GM23248 (cell line): ENCODE measurements around the gene MED9. TPM values are rescaled to one million over a fixed set of nuclear protein-coding genes. Genes with fewer than 3 reads are reported as not detected.

Source experiments
- DNase-seq: peaks from one replicate; pipeline ENCODE4 v3.0.0-alpha.2; 2015
- H2AFZ ChIP-seq: fragments of 200-600 bp; sonication (generic); 2 replicates; pipeline ENCODE4 v1.6.1; 2016; ENCODE audit warnings: antibody characterized with exemption
- H3F3A ChIP-seq: fragments of 200-600 bp; sonication (generic); 2 replicates; pipeline ENCODE4 v1.6.1; 2016; ENCODE audit warnings: mild to moderate bottlenecking, antibody characterized with exemption, mixed run types; ENCODE audit not compliant: insufficient read depth
- H3K27ac ChIP-seq: fragments of 200-600 bp; sonication (generic); 2 replicates; pipeline ENCODE4 v1.5.1; 2016; ENCODE audit warnings: mild to moderate bottlenecking
- H3K27me3 ChIP-seq: fragments of 200-600 bp; sonication (generic); replicated peaks from 2 replicates; pipeline ENCODE4 v1.6.1; 2016; ENCODE audit warnings: mild to moderate bottlenecking; ENCODE audit not compliant: insufficient read depth
- H3K36me3 ChIP-seq: fragments of 200-600 bp; sonication (generic); 2 replicates; pipeline ENCODE4 v1.6.1; 2016; ENCODE audit warnings: low read depth, mild to moderate bottlenecking
- H3K4me1 ChIP-seq: fragments of 200-600 bp; sonication (generic); 2 replicates; pipeline ENCODE4 v1.6.1; 2016; ENCODE audit warnings: mild to moderate bottlenecking; ENCODE audit not compliant: insufficient read depth
- H3K4me2 ChIP-seq: fragments of 200-600 bp; sonication (generic); one replicate; pipeline ENCODE4 v1.6.1; 2016; ENCODE audit warnings: mild to moderate bottlenecking; ENCODE audit not compliant: unreplicated experiment
- H3K4me3 ChIP-seq: fragments of 200-600 bp; sonication (generic); 2 replicates; pipeline ENCODE4 v1.5.1; 2016; ENCODE audit warnings: mild to moderate bottlenecking
- H3K79me2 ChIP-seq: fragments of 200-600 bp; sonication (generic); 2 replicates; pipeline ENCODE4 v1.6.1; 2016; ENCODE audit warnings: mild to moderate bottlenecking; ENCODE audit not compliant: insufficient read depth
- H3K9ac ChIP-seq: fragments of 200-600 bp; sonication (generic); 2 replicates; pipeline ENCODE4 v1.6.1; 2016; ENCODE audit warnings: mild to moderate bottlenecking
- H3K9me2 ChIP-seq: fragments of 200-600 bp; sonication (generic); 2 replicates; pipeline ENCODE4 v1.6.1; 2016; ENCODE audit warnings: mixed run types, mild to moderate bottlenecking, moderate library complexity; ENCODE audit not compliant: insufficient read depth
- H3K9me3 ChIP-seq: fragments of 200-600 bp; sonication (generic); one replicate; pipeline ENCODE4 v1.6.1; 2017; ENCODE audit warnings: low read depth
- H4K20me1 ChIP-seq: fragments of 200-600 bp; sonication (generic); 2 replicates; pipeline ENCODE4 v1.6.0; 2016; ENCODE audit not compliant: insufficient read depth
- EZH2 ChIP-seq: fragments of 200-600 bp; sonication (generic); IDR thresholded peaks from 2 replicates; pipeline ENCODE4 v1.6.1; 2018; ENCODE audit warnings: antibody characterized with exemption, mild to moderate bottlenecking; ENCODE audit not compliant: insufficient read depth, poor library complexity, severe bottlenecking
- EZH2phosphoT487 ChIP-seq: fragments of 200-600 bp; sonication (generic); IDR thresholded peaks from 2 replicates; pipeline ENCODE4 v1.6.1; 2018; ENCODE audit warnings: antibody characterized with exemption, moderate library complexity, mild to moderate bottlenecking, low read depth; ENCODE audit not compliant: insufficient read depth
- WGBS, 2 experiments: methylation state at CpG; one replicate each; pipeline ENCODE4 v1.1.6; 2015 to 2017; ENCODE audit warnings: low lambda C conversion rate in 2 of 2, low coverage in 1 of 2; ENCODE audit errors: missing lambda C conversion rate in 2 of 2; 5-methylcytosine and 5-hydroxymethylcytosine counted together
- in situ Hi-C: fragments of 300-500 bp; cut with MboI; formaldehyde crosslinking; loops from 2 replicates; pipeline ENCODE4 v1.15.0; 2020
- polyA plus RNA-seq: library from polyadenylated mRNA; unstranded; fragments of >200 nt; fragmentation: Nextera tagmentation; extraction: Ambion mirVana; gene quantifications from 2 replicates; pipeline ENCODE4 v1.2.1, GENCODE V29; 2016
- total RNA-seq: library from RNA; depleted of rRNA; stranded (reverse); fragments of >200 nt; shearing (Covaris generic); gene quantifications from 2 replicates; pipeline ENCODE4 v1.2.3, GENCODE V29; 2014

The MED9 gene
- total and polyA plus RNA-seq, 2 experiments from 2014 or later, result 10.0 to 10.3 TPM

- Histone ChIP-seq H3K4me2 (peak within 1 kb of the TSS; percentile 97), H3K36me3 (no peaks in the 10 kb centered on the region), H3K27ac (peak within 1 kb of the TSS; percentile 55), H2AFZ (peak within 1 kb of the TSS; percentile 92), H3K9me2 (no peaks in the 10 kb centered on the region), H3K9me3 (no peaks in the 10 kb centered on the region), H3F3A (peaks cover 6% of the 10 kb centered on the region; the same call in 1 of the 2 replicates), H3K4me1 (peaks cover 3% of the 10 kb centered on the region; the same call in 1 of the 2 replicates), H4K20me1 (no peaks in the 10 kb centered on the region), H3K79me2 (no peaks in the 10 kb centered on the region), H3K9ac (peak within 1 kb of the TSS; percentile 79), H3K27me3 (no peaks in the 10 kb centered on the region), H3K4me3 (peak within 1 kb of the TSS; percentile 85)
- DNase-seq, result peak; percentile 97
- in situ Hi-C loops, result loop anchor here (10.0 kb wide), 1 partner anchor 142 kb away; no protein-coding TSS in a partner anchor
- 1 to 2% methylated on average over 65 to 86 of the region's 93 CpGs for whole genome bisulfite sequencing, 2 experiments
- TF ChIP-seq EZH2 (no peak), EZH2phosphoT487 (no peak)
These were observed 19.6 kb downstream of the MED9 start, which contains the start of gene RASD1 for GRCh38 chr17:17496189-17497064. Gene RASD1 (minus strand): TSS chr17:17496395. CDS start chr17:17496181, 214 bp downstream.

GRCh38 chr17:17497065-17497844 lies 20.5 kb downstream of the MED9 start:
- no peaks in the 10 kb centered on the region for H3K9me2 ChIP-seq
- H3K36me3 ChIP-seq, result no peaks in the 10 kb centered on the region
- in situ Hi-C loops, result loop anchor here (10.0 kb wide), 1 partner anchor 142 kb away; no protein-coding TSS in a partner anchor
- 38 to 40% methylated on average over 18 of the region's 19 CpGs for WGBS, 2 experiments
- no peak overlapping the region for H3K4me2 ChIP-seq
- peak; percentile 42 for DNase-seq
- H3K4me3 ChIP-seq, result 0 out of 2 replicates have a peak overlapping the region, but pooled peaks have one; percentile 85
- H3K9ac ChIP-seq, result no peak overlapping the region
- peak overlapping the region; percentile 56; the same call in 1 of the 2 replicates for H2AFZ ChIP-seq
- TF ChIP-seq EZH2phosphoT487 (no peak), EZH2 (no peak)
- no peaks in the 10 kb centered on the region for H3K79me2 ChIP-seq
- no peaks in the 10 kb centered on the region for H3K27me3 ChIP-seq
- no peaks in the 10 kb centered on the region for H4K20me1 ChIP-seq
- peaks cover 3% of the 10 kb centered on the region; the same call in 1 of the 2 replicates for H3K4me1 ChIP-seq
- no peaks in the 10 kb centered on the region for H3K9me3 ChIP-seq
- peaks cover 6% of the 10 kb centered on the region; the same call in 1 of the 2 replicates for H3F3A ChIP-seq
- no peak overlapping the region for H3K27ac ChIP-seq

GRCh38 chr17:17497845-17498520 lies 21.2 kb downstream of the MED9 start:
- Histone ChIP-seq H3K4me3 (no peak overlapping the region), H3F3A (0 out of 2 replicates have a peak, but pooled peaks cover under 1% of the 10 kb centered on the region), H3K4me2 (no peak overlapping the region), H3K27me3 (no peaks in the 10 kb centered on the region), H4K20me1 (no peaks in the 10 kb centered on the region), H3K9ac (no peak overlapping the region), H3K9me2 (no peaks in the 10 kb centered on the region), H3K4me1 (peaks cover 3% of the 10 kb centered on the region; the same call in 1 of the 2 replicates), H2AFZ (no peak overlapping the region), H3K9me3 (no peaks in the 10 kb centered on the region), H3K36me3 (no peaks in the 10 kb centered on the region), H3K27ac (no peak overlapping the region), H3K79me2 (no peaks in the 10 kb centered on the region)
- 91 to 94% methylated on average over 10 of the region's 10 CpGs for WGBS, 2 experiments
- in situ Hi-C loops, result loop anchor here (10.0 kb wide), 1 partner anchor 143 kb away; no protein-coding TSS in a partner anchor
- no peak for DNase-seq
- TF ChIP-seq EZH2 (no peak), EZH2phosphoT487 (no peak)
